Nephron (organoid): ENCODE measurements around the gene PRDM16.

ENCODE experiments used
- H3K27ac Mint-ChIP-seq, 3 experiments: 2 replicates each; pipeline ENCODE4 v1.8.0; 2020; ENCODE audit warnings: mixed read lengths in 3 of 3, mild to moderate bottlenecking in 2 of 3, moderate library complexity in 1 of 3
- H3K27me3 Mint-ChIP-seq: 2 replicates; pipeline ENCODE4 v1.8.0; 2021; ENCODE audit warnings: low read depth, mild to moderate bottlenecking, moderate library complexity, mixed read lengths
- H3K36me3 Mint-ChIP-seq: 2 replicates; pipeline ENCODE4 v1.8.0; 2020; ENCODE audit warnings: low read depth, mixed read lengths
- H3K4me1 Mint-ChIP-seq: 2 replicates; pipeline ENCODE4 v1.8.0; 2020; ENCODE audit warnings: mixed read lengths
- H3K4me3 Mint-ChIP-seq, 3 experiments: 2 replicates each; pipeline ENCODE4 v1.8.0; 2020; ENCODE audit warnings: mild to moderate bottlenecking in 3 of 3, mixed read lengths in 3 of 3, moderate library complexity in 2 of 3
- H3K9me3 Mint-ChIP-seq: 2 replicates; pipeline ENCODE4 v1.8.0; 2020; ENCODE audit warnings: mixed read lengths
- CTCF ChIP-seq, 3 experiments: fragments of 200-600 bp; sonication (generic); IDR thresholded peaks; one replicate each; pipeline ENCODE4 v1.5.0; 2021; ENCODE audit warnings: antibody characterized with exemption in 3 of 3; ENCODE audit not compliant: unreplicated experiment in 3 of 3

Gene PRDM16

GRCh38 chr1:3217181-3217641 lies 148.2 kb downstream of the PRDM16 start:
- Mint-ChIP-seq H3K27ac (peak overlapping the region; percentile 52 to 75 (median 63)), H3K4me3 (peak overlapping the region in 1 of 3 experiments; percentile 63), H3K36me3 (no peaks in the 10 kb centered on the region), H3K27me3 (peaks cover 80% of the 10 kb centered on the region), H3K4me1 (peaks cover 41% of the 10 kb centered on the region), H3K9me3 (no peaks in the 10 kb centered on the region)
- no peak for TF ChIP-seq CTCF (IDR thresholded peaks at IDR 0.05; ENCODE audit: unreplicated experiment in 3 of 3)

- Mint-ChIP-seq H3K27ac (peak overlapping the region; percentile 46 to 76 (median 63)), H3K27me3 (peaks cover 78% of the 10 kb centered on the region), H3K4me3 (peak overlapping the region in 2 of 3 experiments; percentile 57 to 63), H3K4me1 (peaks cover 41% of the 10 kb centered on the region), H3K36me3 (no peaks in the 10 kb centered on the region), H3K9me3 (no peaks in the 10 kb centered on the region)
- TF ChIP-seq CTCF (IDR thresholded peaks at IDR 0.05; ENCODE audit: unreplicated experiment in 3 of 3) = no peak
These were observed 149.1 kb downstream of the PRDM16 start for GRCh38 chr1:3217979-3218679.

GRCh38 chr1:3219005-3219790 lies 150.2 kb downstream of the PRDM16 start:
- Mint-ChIP-seq H3K4me1 (peaks cover 41% of the 10 kb centered on the region), H3K36me3 (no peaks in the 10 kb centered on the region)

GRCh38 chr1:3219791-3220467 lies 150.9 kb downstream of the PRDM16 start:
- no peak for TF ChIP-seq CTCF (IDR thresholded peaks at IDR 0.05; ENCODE audit: unreplicated experiment in 3 of 3)

More at GRCh38 chr1:3219005-3219790, 150.2 kb downstream of the PRDM16 start:
- Mint-ChIP-seq H3K9me3 (no peaks in the 10 kb centered on the region), H3K27ac (peak overlapping the region; percentile 53 to 76 (median 63)), H3K27me3 (peaks cover 81% of the 10 kb centered on the region), H3K4me3 (peak overlapping the region; percentile 7 to 57 (median 30))
- no peak for TF ChIP-seq CTCF (IDR thresholded peaks at IDR 0.05; ENCODE audit: unreplicated experiment in 3 of 3)

GRCh38 chr1:3221112-3222041 lies 152.4 kb downstream of the PRDM16 start:
- H3K27ac Mint-ChIP-seq = peak overlapping the region; percentile 51 to 72 (median 56)
- peaks cover 38% of the 10 kb centered on the region for H3K4me1 Mint-ChIP-seq
- peak overlapping the region in 1 of 3 experiments; percentile 47 for H3K4me3 Mint-ChIP-seq
- H3K9me3 Mint-ChIP-seq = peaks cover 3% of the 10 kb centered on the region
- peaks cover 84% of the 10 kb centered on the region for H3K27me3 Mint-ChIP-seq
- TF ChIP-seq CTCF (IDR thresholded peaks at IDR 0.05; ENCODE audit: unreplicated experiment in 3 of 3) = no peak
- no peaks in the 10 kb centered on the region for H3K36me3 Mint-ChIP-seq

More at GRCh38 chr1:3219791-3220467, 150.9 kb downstream of the PRDM16 start:
- Mint-ChIP-seq H3K27ac (peak overlapping the region; percentile 53 to 76 (median 63)), H3K4me3 (peak overlapping the region in 1 of 3 experiments; percentile 13), H3K27me3 (peaks cover 81% of the 10 kb centered on the region), H3K36me3 (no peaks in the 10 kb centered on the region), H3K9me3 (no peaks in the 10 kb centered on the region), H3K4me1 (peaks cover 41% of the 10 kb centered on the region)
